ENCODE data around the gene DNAH3.

DNA sequence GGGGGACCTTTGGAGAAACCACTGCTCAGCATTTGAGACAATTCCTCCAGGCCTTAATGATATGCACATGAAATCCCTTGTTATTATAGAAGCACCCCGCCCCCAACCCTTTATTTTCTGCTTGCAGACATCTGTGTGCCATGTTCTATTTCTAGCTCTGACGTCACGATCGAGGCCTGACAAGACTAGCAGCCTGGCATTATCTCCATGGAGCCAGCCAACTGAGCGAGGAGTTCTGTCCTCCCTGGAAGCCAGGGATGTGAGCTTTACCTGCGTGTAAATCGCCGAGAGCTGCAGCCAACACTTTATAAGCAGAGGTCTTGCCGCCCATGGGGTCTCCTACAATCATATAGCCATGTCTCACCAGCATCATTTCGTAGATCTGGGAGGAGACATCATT, 116.9 kb downstream of the DNAH3 start:
- TF ChIP-seq POLR2A (IDR thresholded peaks at IDR 0.05; ENCODE audit: low read length) (no peak), GATA1 (IDR thresholded peaks at IDR 0.05; ENCODE audit: low read depth, low read length) (no peak)

Measured in erythroblast (primary cell).